Measurements from ENCODE around the gene RAB42. TPM values are rescaled to one million over a fixed set of nuclear protein-coding genes. Genes with fewer than 3 reads are reported as not detected.
"Not testable (repeated sequence)": the region's sequence is repeated elsewhere in the genome, so short reads cannot be mapped to it uniquely, and the experiment has no call there.

RAB42 gene
- total RNA-seq, 4 donors from 2014 or later, result 0.62 to 0.87 TPM; not detected in 2

- no peak for ATAC-seq
- no peak for TF ChIP-seq POLR2A (IDR thresholded peaks at IDR 0.05)
- no peak for TF ChIP-seq CTCF (IDR thresholded peaks at IDR 0.05 in 4 of 5, conservative IDR thresholded peaks at IDR 0.05 in 1 of 5)
Measured at GRCh38 chr1:28565726-28566125, 26.3 kb upstream of the RAB42 start.

GRCh38 chr1:28566931-28567330 is 25.1 kb upstream of the RAB42 start:
- no peak for TF ChIP-seq POLR2A (IDR thresholded peaks at IDR 0.05)
- DNase-seq (no peak), ATAC-seq (no peak)
- Histone ChIP-seq H3K4me1 (peaks cover 0 to 4% of the 10 kb centered on the region in 2 donors), H3K9me3 (no peaks in the 10 kb centered on the region), H3K27me3 (no peaks in the 10 kb centered on the region), H3K27ac (no peak overlapping the region), H3K36me3 (peaks cover 0 to 96% of the 10 kb centered on the region in 2 donors), H3K4me3 (no peak overlapping the region)
- in situ Hi-C loops (cut with MboI; ENCODE audit: low sequenced_read_pairs in 4 of 4), result no loop called here
- intact Hi-C loops (cut with DNase I; ENCODE audit: low total_unique reads), result no loop called here

More at GRCh38 chr1:28565726-28566125, 26.3 kb upstream of the RAB42 start:
- Histone ChIP-seq H3K9me3 (no peaks in the 10 kb centered on the region), H3K36me3 (peaks cover 3 to 96% of the 10 kb centered on the region in 2 donors), H3K27ac (no peak overlapping the region), H3K4me1 (peaks cover 0 to 13% of the 10 kb centered on the region in 2 donors), H3K4me3 (no peak overlapping the region), H3K27me3 (no peaks in the 10 kb centered on the region)
- DNase-seq, result no peak
- intact Hi-C loops (cut with DNase I; ENCODE audit: low total_unique reads) (no loop called here), in situ Hi-C loops (cut with MboI; ENCODE audit: low sequenced_read_pairs in 4 of 4) (no loop called here)

- TF ChIP-seq POLR2A (IDR thresholded peaks at IDR 0.05), result no peak
- TF ChIP-seq CTCF (IDR thresholded peaks at IDR 0.05 in 4 of 5, conservative IDR thresholded peaks at IDR 0.05 in 1 of 5), result no peak
- Histone ChIP-seq H3K9me3 (no peaks in the 10 kb centered on the region), H3K36me3 (peaks cover 0 to 88% of the 10 kb centered on the region in 2 donors), H3K4me3 (no peak overlapping the region), H3K27ac (no peak overlapping the region), H3K27me3 (no peaks in the 10 kb centered on the region), H3K4me1 (no peaks in the 10 kb centered on the region)
- in situ Hi-C loops (cut with MboI; ENCODE audit: low sequenced_read_pairs in 4 of 4), result no loop called here
- ATAC-seq (no peak), DNase-seq (no peak)
- intact Hi-C loops (cut with DNase I; ENCODE audit: low total_unique reads), result no loop called here
Measured at GRCh38 chr1:28571911-28572310, 20.2 kb upstream of the RAB42 start.

- H3K4me1 ChIP-seq; H3K27ac ChIP-seq; H3K4me3 ChIP-seq; in situ Hi-C loops (cut with MboI; ENCODE audit: low sequenced_read_pairs in 4 of 4); intact Hi-C loops (cut with DNase I; ENCODE audit: low total_unique reads); H3K27me3 ChIP-seq; DNase-seq; ATAC-seq; H3K9me3 ChIP-seq: not testable (repeated sequence)
- H3K36me3 ChIP-seq, result peaks cover 0 to 88% of the 10 kb centered on the region in 2 donors
Measured at GRCh38 chr1:28572891-28573290, 19.2 kb upstream of the RAB42 start.

- peaks cover 0 to 88% of the 10 kb centered on the region in 2 donors for H3K36me3 ChIP-seq
- in situ Hi-C loops (cut with MboI; ENCODE audit: low sequenced_read_pairs in 4 of 4), result no loop called here
- TF ChIP-seq CTCF (IDR thresholded peaks at IDR 0.05 in 4 of 5, conservative IDR thresholded peaks at IDR 0.05 in 1 of 5), result no peak
- no peak for TF ChIP-seq POLR2A (IDR thresholded peaks at IDR 0.05)
- H3K27me3 ChIP-seq, result no peaks in the 10 kb centered on the region
- no peak for ATAC-seq
- no peak overlapping the region for H3K27ac ChIP-seq
- H3K4me1 ChIP-seq, result no peaks in the 10 kb centered on the region
- intact Hi-C loops (cut with DNase I; ENCODE audit: low total_unique reads), result no loop called here
- no peaks in the 10 kb centered on the region for H3K9me3 ChIP-seq
- DNase-seq, result no peak
- H3K4me3 ChIP-seq, result no peak overlapping the region
Measured at GRCh38 chr1:28573564-28573963, 18.5 kb upstream of the RAB42 start.

All from gastrocnemius medialis (tissue), 4 donors.